GM21825 (cell line): ENCODE measurements around the gene PRKAR2A.

Source experiments
- ATAC-seq: cut with Tn5 transposase; IDR thresholded peaks from one replicate; pipeline ENCODE4 v1.9.1; 2021; ENCODE audit warnings: mild to moderate bottlenecking, moderate library complexity; ENCODE audit not compliant: unreplicated experiment

The PRKAR2A gene

DNA sequence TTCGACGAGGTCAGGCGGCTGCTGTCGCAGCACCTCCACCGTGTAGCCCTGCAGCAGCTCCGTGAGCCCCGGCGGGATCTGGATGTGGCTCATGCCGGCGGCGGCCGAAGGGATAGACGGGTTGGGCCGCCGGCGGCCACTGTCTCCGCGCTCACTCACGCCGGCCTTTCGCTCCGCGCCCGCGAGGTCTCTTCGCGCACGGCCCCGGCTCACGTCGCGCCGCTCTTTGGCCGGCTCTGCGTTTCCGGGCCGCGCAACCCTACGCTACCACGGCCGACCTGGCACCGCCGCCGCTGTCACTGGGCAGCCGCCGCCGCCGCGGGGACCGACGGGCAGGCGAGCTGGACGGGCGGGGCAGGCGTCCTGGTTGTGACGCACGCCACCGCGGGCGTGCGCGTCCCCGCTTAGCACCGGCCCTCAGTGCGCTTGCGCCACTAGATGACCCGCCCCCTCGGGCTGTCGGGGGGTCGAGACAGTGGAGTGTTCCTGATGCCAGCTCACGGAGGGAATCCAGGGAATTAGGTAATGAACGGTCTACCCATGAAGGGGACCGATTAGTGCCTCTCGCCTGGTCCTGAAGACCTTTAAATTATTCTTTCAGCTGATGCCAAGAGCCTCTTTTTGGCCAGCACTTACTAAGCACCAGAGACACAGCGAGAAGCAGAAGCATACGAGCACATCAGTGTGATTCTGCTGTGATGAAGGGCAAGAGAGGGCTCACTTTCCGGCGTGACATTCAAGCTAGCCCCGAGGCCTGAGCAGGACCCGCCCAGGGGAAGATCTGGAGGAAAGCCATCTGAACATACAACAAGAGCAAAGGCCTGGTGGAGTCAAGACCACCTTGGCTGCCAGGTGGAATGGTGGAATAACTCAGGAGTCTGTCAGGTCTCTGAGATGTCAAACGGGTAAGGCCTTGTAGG lies at the start of gene PRKAR2A:
TSS of gene PRKAR2A (minus strand) at position 371 of the 920 bp plus-strand sequence. CDS start at position 93, 278 bp downstream.
- peak; percentile 84 for ATAC-seq

DNA sequence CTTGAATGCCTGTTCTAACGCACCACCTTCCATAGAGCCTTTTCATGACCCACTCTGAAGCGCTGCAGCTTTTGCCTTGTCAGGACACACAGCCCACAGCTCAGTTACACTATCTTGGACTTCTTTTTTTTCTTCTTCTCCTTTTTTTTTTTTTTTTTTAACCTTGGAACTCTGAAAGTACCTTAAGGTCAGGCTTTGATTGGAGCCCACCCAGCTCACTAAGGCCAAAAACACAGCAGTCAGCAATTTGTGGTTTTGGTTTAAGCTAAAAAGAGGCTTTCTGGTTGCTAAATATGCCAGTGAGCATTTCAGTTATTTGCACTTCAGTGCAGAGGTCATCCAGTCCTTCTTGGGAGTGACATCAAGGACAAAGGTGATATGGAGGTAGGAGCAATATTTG lies 49.3 kb upstream of the PRKAR2A start:
- no peak for ATAC-seq

GRCh38 chr3:48894516-48894915 lies 46.8 kb upstream of the PRKAR2A start:
- ATAC-seq = no peak

GRCh38 chr3:48891606-48892005 lies 43.9 kb upstream of the PRKAR2A start:
- no peak for ATAC-seq

DNA sequence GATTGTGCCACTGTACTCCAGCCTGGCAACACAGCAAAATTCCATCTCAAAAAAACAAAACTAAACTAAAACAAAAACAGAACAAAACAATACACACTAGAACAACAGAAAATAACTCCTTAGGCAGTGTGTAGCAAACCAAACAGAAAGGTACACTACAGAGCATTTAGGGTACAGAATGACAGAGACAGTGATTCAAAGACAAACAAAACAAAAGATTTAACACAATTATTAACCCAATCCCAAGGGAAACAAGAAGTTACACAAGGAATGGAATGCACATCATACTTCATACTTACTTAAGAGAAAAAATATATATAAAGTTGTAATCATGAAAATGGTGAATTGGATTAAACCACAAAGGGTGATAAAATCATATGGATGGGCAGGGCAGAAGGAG lies 38.1 kb upstream of the PRKAR2A start:
- no peak for ATAC-seq

DNA sequence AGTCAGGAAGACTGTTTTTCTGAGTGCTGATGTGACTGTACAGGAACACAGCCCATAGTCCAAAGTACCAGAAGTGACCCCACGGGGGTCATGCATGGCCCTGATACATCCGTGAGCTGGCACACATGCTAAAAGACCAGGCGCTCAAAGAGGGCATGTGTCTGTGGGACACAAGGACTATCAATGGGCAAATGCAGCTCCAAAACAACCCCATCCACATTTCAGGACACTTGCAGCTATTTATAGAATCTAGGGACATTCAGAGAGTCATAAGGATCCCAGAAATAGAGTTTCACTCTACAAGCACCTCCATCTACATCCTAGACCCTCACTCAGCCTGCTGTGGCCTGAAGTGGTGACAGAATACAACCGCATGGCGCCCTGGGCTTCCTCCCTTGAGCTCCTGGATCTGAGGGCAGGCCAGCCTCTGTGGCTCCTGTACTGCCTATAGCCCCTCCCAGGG lies 34.0 kb upstream of the PRKAR2A start:
- ATAC-seq = no peak

GRCh38 chr3:48881006-48881405 lies 33.3 kb upstream of the PRKAR2A start:
- no peak for ATAC-seq

DNA sequence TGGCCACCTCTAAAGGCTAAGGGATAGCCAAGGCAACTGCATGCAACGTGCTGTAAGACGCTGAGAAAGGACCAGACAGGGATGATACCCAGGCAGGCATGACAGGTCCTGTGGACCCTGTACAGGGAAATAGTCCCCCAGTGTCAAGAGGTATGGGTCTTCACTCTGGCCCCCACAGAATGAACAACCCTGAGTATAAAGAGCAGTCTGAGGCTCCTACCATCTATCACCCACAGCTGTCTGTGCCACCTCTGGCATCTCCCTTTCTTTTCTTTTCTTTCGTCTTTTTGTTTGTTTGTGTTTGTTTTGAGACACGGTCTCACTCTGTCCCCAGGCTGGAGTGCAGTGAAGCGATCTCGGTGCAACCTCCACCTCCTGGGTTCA lies 32.3 kb upstream of the PRKAR2A start:
- ATAC-seq = no peak

DNA sequence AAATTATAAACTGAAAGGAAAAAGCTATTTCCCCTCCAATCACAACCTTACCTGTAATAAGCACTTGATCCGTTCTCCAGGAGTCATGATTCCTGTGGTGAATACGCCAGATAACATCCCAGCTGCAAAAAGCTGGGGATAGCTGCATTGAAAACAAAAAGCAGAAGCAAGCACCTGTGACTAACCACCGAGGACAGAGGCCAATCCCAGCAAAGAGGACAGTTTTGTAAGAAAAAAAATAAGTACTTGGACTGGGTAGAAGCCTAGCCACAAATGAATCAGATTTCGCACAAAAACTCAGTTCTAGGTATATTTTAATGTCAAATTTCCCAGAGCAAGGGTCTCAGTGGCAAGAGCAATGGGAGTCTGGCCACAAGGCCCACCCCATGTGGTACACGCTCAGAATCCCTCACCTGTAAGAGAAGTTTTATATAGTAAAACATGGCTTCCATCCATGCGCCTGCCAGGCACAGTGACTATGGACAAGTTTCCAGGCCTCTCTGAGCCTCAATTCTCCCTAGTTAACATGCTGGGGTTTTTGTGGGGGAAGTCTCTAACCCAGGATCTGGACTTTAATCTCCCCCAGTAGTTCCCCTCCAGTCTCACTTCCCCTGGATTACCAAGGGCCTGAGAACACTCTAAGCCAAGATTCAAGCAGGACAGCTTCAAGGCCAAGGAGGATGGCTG lies 31.8 kb upstream of the PRKAR2A start:
- ATAC-seq = no peak

DNA sequence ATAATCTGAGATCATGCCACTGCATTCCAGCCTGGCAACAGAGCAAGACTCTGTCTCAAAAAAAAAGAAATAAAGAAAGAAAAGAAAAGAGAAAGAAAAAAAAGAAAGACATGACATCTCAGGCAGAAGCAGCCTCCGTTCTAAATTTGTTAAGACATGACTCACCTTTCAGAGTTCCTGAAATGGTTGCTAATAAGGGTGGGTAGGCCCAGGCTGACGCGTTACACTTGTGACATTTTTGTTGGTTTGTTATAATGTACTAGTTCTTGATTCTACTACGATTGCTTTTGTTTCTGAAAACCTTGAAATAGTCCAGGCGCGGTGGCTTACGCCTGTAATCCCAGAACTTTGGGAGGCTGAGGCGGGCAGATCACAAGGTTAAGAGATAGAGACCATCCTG lies 30.0 kb upstream of the PRKAR2A start:
- no peak for ATAC-seq

DNA sequence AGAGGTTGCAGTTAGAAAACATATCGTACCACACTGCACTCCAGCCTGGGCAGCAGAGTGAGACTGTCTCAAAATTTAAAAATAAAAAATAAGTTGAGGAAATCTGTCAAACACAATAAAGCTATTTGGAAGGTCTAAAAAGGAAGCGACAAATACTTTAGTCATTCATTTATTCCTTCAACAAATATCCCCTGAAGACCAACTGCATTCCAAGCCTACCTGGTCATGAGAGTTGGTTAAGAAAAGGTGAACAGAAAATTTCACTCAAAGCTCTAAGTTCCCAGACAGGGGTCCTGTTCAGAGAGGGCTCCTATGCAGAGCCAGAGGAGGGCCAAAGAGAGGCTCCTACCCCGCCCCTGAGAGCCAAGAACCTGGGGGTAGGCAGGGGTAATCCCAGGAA lies 15.4 kb upstream of the PRKAR2A start:
- no peak for ATAC-seq

DNA sequence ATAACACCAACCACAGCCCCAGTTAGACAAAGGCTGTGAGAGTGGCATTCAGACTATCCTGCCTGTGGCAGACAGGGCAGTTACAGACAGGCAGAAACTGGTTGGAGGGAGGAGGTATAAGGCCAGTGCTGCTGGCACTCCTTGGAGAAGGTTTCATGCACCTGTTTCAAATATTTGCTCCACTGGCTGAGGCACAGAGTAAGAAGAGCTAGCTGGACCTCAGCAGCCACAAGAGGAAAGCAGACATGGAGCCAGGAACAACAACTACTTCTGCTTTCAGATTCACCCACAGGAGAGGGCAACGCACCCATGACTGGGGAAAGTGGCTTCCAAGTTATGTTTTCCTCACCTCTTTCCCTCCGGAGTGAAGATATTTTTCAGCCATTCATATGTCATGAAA lies 11.5 kb upstream of the PRKAR2A start:
- no peak for ATAC-seq

DNA sequence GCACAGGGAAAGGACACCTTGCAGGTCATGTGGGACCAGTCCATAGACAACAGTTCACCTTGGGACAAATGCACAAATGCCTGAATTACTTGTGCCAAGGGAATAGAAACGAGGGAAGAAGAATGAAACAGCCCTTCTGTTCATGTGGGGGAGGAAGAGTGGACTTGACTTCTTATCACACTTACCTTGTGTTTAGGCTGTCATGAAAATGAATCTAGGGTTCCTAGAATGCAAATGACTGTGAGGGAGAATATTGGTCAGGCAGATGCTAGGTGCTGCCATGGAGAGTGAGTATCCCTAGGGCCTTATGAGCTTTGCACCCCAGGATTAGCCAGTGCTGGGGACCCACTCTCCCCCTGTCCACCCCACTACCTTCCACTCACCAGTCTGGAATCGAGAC lies 11.0 kb upstream of the PRKAR2A start:
- ATAC-seq = no peak

DNA sequence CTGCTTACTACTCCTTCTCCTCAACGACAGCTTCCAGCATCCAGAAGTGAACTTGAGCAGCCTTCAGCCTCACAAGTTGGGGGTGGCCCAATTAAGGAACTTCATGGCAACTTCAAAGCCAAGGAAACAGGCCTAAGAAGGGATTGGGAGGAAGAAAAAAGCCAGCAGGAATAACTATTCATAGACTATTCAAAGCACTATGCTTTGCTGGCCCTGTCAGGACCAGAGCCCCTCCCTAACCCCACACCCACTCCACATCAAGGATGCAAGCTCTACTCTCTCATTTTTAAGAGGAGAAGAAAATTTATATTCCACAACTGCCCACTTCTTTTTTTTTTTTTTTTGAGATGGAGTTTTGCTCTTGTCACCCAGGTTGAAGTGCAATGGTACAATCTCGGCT lies 10.0 kb upstream of the PRKAR2A start:
- ATAC-seq = no peak

GRCh38 chr3:48856469-48856868 lies 8.8 kb upstream of the PRKAR2A start:
- ATAC-seq = no peak

DNA sequence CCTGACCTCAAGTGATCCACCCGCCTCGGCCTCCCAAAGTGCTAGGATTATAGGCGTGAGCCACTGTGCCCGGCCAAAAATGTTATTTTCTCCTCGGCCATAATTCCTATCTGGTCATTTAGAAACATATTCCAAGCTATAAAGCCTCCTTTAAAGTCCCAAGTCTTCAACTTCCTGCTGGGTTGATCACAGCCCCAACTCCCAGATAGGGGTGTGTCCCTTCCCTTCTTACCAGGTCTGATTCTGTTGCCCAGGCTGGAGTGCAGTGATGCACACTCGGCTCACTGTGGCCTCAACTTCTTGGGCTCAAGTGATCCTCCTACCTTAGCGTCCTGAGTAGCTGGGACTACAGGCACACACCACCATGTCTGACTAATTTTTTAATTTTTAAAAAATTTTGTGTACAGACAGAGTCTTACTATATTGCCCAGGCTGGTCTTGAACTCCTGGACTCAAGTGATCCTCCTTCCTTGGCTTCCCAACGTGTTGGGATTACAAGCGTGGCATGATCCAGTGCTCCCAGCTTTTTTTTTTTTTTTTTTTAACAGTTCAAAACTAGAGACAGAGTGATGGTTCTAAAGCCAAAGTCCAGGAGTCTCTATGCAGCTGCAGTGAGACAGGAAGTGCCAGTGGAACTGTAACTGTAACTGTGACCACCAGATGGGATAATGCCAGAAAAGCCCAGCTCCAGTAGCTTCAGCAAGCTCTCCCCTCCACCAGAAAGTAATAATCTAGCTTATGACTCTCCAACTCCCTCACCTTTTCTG lies 8.2 kb upstream of the PRKAR2A start:
- no peak for ATAC-seq

- ATAC-seq = no peak
Measured at GRCh38 chr3:48852151-48852550, 4.5 kb upstream of the PRKAR2A start.

DNA sequence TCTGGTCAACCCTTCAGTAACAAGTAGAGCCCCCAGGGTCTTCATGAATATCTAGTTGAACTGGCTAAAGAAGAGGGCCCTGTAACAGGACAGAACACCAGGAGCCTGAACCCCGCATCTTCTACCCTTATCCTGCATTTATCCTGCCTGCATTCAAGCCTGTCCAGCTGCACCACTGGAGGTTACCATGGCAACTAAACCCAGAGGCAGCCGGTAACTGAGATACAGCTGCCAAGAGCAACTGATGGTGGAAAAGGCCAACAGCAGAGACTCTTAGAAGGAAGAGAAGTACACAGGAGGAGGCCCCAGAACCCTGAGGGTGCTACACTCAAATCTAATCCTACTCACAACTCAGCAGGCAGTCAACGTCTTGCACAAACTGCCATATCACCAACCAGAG lies 3.7 kb upstream of the PRKAR2A start:
- no peak for ATAC-seq

GRCh38 chr3:48848816-48849515 lies 1.3 kb upstream of the PRKAR2A start:
- no peak for ATAC-seq

GRCh38 chr3:48847053-48847503 lies 596 bp downstream of the PRKAR2A start:
- peak; percentile 37 for ATAC-seq

DNA sequence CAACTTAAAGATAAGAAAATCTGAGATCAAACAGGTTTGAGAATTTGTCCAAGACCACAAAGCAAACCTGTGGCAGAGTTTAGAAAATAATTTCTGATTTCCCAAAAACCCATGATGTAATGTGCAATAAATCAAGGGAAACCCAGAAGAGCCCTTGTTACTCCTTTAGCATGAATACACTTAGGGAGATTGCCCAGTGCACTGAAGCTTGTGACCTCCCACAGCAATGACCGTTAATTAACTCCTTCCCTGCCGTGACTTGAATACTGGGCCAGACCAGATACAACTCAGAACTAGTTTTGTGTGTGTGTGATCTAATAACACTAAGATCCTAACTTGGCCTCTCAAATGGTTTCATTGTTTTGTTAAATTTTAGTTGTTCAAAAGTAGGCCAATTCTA lies 2.5 kb downstream of the PRKAR2A start:
- no peak for ATAC-seq
